Fibroblast of mammary gland (primary cell): ENCODE measurements around the gene AK9.

Experiments used
- DNase-seq: peaks from one replicate; pipeline ENCODE4 v3.0.0-alpha.2; 2010; ENCODE audit warnings: low read depth
- H3K4me3 ChIP-seq: 2 replicates; pipeline ENCODE4 v1.5.1; 2011; ENCODE audit warnings: low read depth, mild to moderate bottlenecking, low read length, moderate library complexity; ENCODE audit not compliant: control insufficient read depth
- TF ChIP-seq, protein P1 (sequence below): conservative IDR thresholded peaks from 2 replicates; pipeline ENCODE4 v1.5.1; 2011; ENCODE audit warnings: low read depth, low read length, inconsistent platforms; ENCODE audit not compliant: control insufficient read depth, insufficient read depth

AK9 gene

GRCh38 chr6:109488001-109488400 lies 203.0 kb downstream of the AK9 start:
- no peak overlapping the region for H3K4me3 ChIP-seq
- TF ChIP-seq, protein P1, sequence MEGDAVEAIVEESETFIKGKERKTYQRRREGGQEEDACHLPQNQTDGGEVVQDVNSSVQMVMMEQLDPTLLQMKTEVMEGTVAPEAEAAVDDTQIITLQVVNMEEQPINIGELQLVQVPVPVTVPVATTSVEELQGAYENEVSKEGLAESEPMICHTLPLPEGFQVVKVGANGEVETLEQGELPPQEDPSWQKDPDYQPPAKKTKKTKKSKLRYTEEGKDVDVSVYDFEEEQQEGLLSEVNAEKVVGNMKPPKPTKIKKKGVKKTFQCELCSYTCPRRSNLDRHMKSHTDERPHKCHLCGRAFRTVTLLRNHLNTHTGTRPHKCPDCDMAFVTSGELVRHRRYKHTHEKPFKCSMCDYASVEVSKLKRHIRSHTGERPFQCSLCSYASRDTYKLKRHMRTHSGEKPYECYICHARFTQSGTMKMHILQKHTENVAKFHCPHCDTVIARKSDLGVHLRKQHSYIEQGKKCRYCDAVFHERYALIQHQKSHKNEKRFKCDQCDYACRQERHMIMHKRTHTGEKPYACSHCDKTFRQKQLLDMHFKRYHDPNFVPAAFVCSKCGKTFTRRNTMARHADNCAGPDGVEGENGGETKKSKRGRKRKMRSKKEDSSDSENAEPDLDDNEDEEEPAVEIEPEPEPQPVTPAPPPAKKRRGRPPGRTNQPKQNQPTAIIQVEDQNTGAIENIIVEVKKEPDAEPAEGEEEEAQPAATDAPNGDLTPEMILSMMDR: no peak
- no peak for DNase-seq

DNA sequence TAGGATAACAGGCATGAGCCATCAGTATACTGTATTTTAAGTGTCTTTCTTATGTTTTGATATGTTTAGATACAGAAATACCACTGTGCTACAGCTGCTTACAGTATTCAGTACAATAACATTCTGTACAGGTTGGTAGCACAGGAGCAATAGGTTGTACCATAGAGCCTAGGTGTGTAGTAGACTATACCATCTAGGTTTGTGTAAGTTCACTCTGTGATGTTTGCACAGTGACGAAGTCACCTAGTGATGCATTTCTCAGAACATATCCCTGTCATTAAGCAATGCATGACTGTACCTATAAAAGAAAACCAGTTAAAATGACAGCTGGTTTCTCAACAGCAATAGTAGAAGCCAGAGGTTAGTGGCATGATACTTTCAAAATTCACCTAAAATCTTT lies 204.9 kb downstream of the AK9 start:
- no peak overlapping the region for H3K4me3 ChIP-seq
- TF ChIP-seq, protein P1: no peak
- no peak for DNase-seq

- no peak overlapping the region for H3K4me3 ChIP-seq
- DNase-seq: no peak
- TF ChIP-seq, protein P1: no peak
These were observed 205.6 kb downstream of the AK9 start for GRCh38 chr6:109485266-109485935.

GRCh38 chr6:109484122-109484521 lies 206.9 kb downstream of the AK9 start:
- H3K4me3 ChIP-seq: no peak overlapping the region
- peak; percentile 32 for DNase-seq
- TF ChIP-seq, protein P1: no peak

GRCh38 chr6:109483735-109484057 lies 207.3 kb downstream of the AK9 start:
- peak; percentile 26 for DNase-seq
- H3K4me3 ChIP-seq: peak overlapping the region; percentile 49
- TF ChIP-seq, protein P1: no peak

- DNase-seq: peak; percentile 85
- peak within 1 kb of the TSS; percentile 80 for H3K4me3 ChIP-seq
- TF ChIP-seq, protein P1: no peak
These were observed 207.9 kb downstream of the AK9 start, which contains the start of gene ZBTB24 for GRCh38 chr6:109482905-109483734. Gene ZBTB24 (minus strand): TSS chr6:109483219. CDS start chr6:109482026, 1,193 bp downstream.
